Fibroblast of lung (primary cell): ENCODE results near the gene MAN1A2.

Experiments used
- EZH2 ChIP-seq: IDR thresholded peaks from 2 replicates; pipeline ENCODE4 v1.5.1; 2012; ENCODE audit warnings: low read length, control low read depth, mild to moderate bottlenecking; ENCODE audit errors: missing control alignments
- TF ChIP-seq, protein P1 (sequence below), 2 donors: IDR thresholded peaks in 1 of 2; conservative IDR thresholded peaks in 1 of 2; 1 replicate in 1 of 2; 2 replicates in 1 of 2; pipeline ENCODE4 v1.5.1; 2011 to 2012; ENCODE audit warnings: low read length in 2 of 2, control low read depth in 1 of 2, inconsistent platforms in 1 of 2, low read depth in 1 of 2, mild to moderate bottlenecking in 1 of 2

- TF ChIP-seq, protein P1, sequence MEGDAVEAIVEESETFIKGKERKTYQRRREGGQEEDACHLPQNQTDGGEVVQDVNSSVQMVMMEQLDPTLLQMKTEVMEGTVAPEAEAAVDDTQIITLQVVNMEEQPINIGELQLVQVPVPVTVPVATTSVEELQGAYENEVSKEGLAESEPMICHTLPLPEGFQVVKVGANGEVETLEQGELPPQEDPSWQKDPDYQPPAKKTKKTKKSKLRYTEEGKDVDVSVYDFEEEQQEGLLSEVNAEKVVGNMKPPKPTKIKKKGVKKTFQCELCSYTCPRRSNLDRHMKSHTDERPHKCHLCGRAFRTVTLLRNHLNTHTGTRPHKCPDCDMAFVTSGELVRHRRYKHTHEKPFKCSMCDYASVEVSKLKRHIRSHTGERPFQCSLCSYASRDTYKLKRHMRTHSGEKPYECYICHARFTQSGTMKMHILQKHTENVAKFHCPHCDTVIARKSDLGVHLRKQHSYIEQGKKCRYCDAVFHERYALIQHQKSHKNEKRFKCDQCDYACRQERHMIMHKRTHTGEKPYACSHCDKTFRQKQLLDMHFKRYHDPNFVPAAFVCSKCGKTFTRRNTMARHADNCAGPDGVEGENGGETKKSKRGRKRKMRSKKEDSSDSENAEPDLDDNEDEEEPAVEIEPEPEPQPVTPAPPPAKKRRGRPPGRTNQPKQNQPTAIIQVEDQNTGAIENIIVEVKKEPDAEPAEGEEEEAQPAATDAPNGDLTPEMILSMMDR (conservative IDR thresholded peaks at IDR 0.05 in 1 of 2, IDR thresholded peaks at IDR 0.05 in 1 of 2; ENCODE audit: low read depth in 1 of 2, low read length in 2 of 2), result no peak
- TF ChIP-seq EZH2, result no peak
Measured at GRCh38 chr1:117364240-117364639, 3.0 kb upstream of the MAN1A2 start.
